Omental fat pad (tissue), 4 donors: ENCODE data around the gene HMGCS1. TPM values are rescaled to one million over a fixed set of nuclear protein-coding genes. Genes with fewer than 3 reads are reported as not detected.
"Not testable (repeated sequence)": the region's sequence is repeated elsewhere in the genome, so short reads cannot be mapped to it uniquely, and the experiment has no call there.

ENCODE experiments used
- ATAC-seq: fragments of 150-250 bp; one replicate; pipeline ENCODE4 v1.9.1; 2016; ENCODE audit warnings: mild to moderate bottlenecking, moderate library complexity; ENCODE audit not compliant: low FRiP score
- DNase-seq: peaks from one replicate; pipeline ENCODE4 v3.0.0-alpha.2; 2019; ENCODE audit warnings: low spot score
- CTCF ChIP-seq, 3 donors: fragments of 450-650 bp; IDR thresholded peaks; one replicate each; pipeline ENCODE4 v1.5.1; 2016 to 2017; ENCODE audit warnings: antibody characterized with exemption in 3 of 3, mild to moderate bottlenecking in 3 of 3, moderate library complexity in 2 of 3
- total RNA-seq, 4 donors: library from RNA; depleted of rRNA; stranded (reverse); fragments of >200 nt; gene quantifications; one replicate each; pipeline ENCODE4 v1.1.0, GENCODE V29; 2016

HMGCS1 gene
- total RNA-seq, 4 donors from 2014 or later: 9.8 to 34.5 (median 18.4) TPM

- ATAC-seq: no peak
- no peak for DNase-seq
- no peak for TF ChIP-seq CTCF (IDR thresholded peaks at IDR 0.05)
Measured at GRCh38 chr5:43332401-43332800, 19.2 kb upstream of the HMGCS1 start.

DNA sequence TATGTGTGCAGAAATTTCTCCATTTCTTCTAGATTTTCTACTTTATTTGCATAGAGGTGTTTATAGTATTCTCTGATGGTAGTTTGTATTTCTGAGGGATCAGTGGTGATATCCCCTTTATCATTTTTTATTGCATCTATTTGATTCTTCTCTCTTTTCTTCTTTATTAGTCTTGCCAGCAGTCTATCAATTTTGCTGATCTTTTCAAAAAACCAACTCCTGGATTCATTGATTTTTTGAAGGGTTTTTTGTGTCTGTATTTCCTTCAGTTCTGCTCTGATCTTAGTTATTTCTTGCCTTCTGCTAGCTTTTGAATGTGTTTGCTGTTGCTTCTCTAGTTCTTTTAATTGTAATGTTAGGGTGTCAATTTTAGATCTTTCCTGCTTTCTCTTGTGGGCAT lies 12.4 kb upstream of the HMGCS1 start:
- ATAC-seq, DNase-seq: not testable (repeated sequence)

- not testable (repeated sequence) for ATAC-seq, DNase-seq
Measured at GRCh38 chr5:43323488-43323887, 10.3 kb upstream of the HMGCS1 start.

GRCh38 chr5:43320846-43321245 lies 7.6 kb upstream of the HMGCS1 start:
- no peak for TF ChIP-seq CTCF (IDR thresholded peaks at IDR 0.05)
- no peak for DNase-seq
- ATAC-seq: no peak

DNA sequence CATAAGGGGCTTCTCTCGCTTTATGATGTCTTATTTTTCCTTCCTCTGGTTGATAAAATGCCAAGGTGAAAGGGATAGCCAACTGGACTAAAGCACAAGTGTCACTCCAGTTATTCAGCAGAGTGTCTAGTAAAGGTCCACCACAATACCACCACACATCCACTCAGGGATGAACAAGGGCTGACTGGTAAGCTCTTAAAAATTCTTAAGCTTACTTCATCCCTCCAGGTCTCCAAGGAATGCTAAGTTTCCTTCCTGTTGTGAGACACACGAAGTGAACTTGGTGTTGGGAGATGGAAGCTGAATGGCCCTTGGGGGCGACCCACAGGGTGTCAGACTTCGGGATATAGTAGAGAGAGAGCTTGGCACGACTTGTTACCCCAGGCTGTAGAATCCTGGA lies 3.2 kb upstream of the HMGCS1 start:
- ATAC-seq (no peak), DNase-seq (no peak)
- TF ChIP-seq CTCF (IDR thresholded peaks at IDR 0.05): no peak

DNA sequence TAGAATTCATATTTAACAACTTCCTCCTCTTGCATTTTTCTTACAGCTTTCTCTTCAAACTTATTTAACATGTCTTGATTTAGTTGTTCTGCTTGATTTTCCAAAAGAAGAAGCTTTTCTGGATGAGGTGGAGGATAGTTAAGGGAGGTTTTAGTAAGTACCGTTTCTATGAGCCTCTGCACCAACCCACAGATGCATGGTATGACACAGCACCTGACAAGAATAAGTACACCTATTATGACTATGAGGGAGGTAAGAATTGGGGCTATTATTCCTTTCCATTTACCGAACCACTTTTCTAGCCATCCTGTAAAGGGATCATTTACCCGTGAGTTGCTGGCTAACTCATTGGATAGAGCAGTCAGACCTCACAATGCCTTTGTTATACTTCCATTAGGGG lies 2.5 kb upstream of the HMGCS1 start:
- TF ChIP-seq CTCF (IDR thresholded peaks at IDR 0.05): no peak
- ATAC-seq (no peak), DNase-seq (no peak)

DNA sequence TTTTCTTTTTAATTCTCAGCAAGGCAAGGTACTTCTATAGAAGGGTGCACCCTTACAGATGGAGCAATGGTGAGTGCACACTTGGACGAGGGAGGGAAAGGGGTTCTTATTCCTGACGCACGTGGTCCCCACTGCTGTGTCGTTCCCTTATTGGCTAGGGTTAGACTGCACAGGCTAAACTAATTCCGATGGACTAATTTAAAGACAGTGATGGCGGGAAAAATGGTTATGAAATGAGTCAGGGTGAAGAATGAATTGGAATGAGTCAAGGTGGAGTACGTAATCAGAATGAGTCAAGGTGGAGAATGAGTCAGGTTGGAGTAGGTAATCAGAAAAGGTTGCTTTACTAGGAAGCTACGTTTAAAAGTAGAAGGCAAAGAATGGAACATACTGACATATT lies 2.1 kb upstream of the HMGCS1 start:
- ATAC-seq (no peak), DNase-seq (no peak)
- TF ChIP-seq CTCF (IDR thresholded peaks at IDR 0.05): no peak

- no peak for DNase-seq
- no peak for TF ChIP-seq CTCF (IDR thresholded peaks at IDR 0.05)
- no peak for ATAC-seq
Measured at GRCh38 chr5:43314724-43315123, 1.5 kb upstream of the HMGCS1 start.
